Keratinocyte (primary cell): ENCODE data around the gene CLINT1. TPM values are rescaled to one million over a fixed set of nuclear protein-coding genes. Genes with fewer than 3 reads are reported as not detected.

ENCODE experiments used
- DNase-seq: peaks from one replicate; pipeline ENCODE4 v3.0.0-alpha.2; 2011; ENCODE audit warnings: low read depth, missing footprints, low spot score
- FAIRE-seq: peaks from 2 replicates; lab custom pipeline; 2011; peaks lifted over from hg19 to GRCh38; lab: Jason Lieb, UNC
- H2AFZ ChIP-seq: 2 replicates; pipeline ENCODE4 v1.6.0; 2012; ENCODE audit warnings: low read length, control low read depth, inconsistent platforms; ENCODE audit not compliant: control insufficient read depth
- H3K27ac ChIP-seq: 2 replicates; pipeline ENCODE4 v1.5.1; 2011; ENCODE audit warnings: low read length; ENCODE audit not compliant: control insufficient read depth, insufficient read depth
- H3K27me3 ChIP-seq: 3 replicates; pipeline ENCODE4 v1.6.0; 2011; ENCODE audit warnings: low read length; ENCODE audit not compliant: control insufficient read depth, insufficient read depth; ENCODE audit errors: extremely low read depth
- H3K36me3 ChIP-seq, 2 experiments: 2 replicates in 1 of 2; 3 replicates in 1 of 2; pipeline ENCODE4 v1.5.1; 2011; ENCODE audit warnings: low read length in 2 of 2, mild to moderate bottlenecking in 1 of 2; ENCODE audit not compliant: control insufficient read depth in 2 of 2, insufficient read depth in 2 of 2; ENCODE audit errors: extremely low read depth in 1 of 2
- H3K4me1 ChIP-seq: 3 replicates; pipeline ENCODE4 v1.5.1; 2011; ENCODE audit warnings: low read length; ENCODE audit not compliant: control insufficient read depth, insufficient read depth; ENCODE audit errors: extremely low read depth
- H3K4me2 ChIP-seq: 3 replicates; pipeline ENCODE4 v1.6.0; 2011; ENCODE audit warnings: low read depth, low read length; ENCODE audit not compliant: control insufficient read depth, insufficient read depth; ENCODE audit errors: extremely low read depth
- H3K4me3 ChIP-seq, 3 experiments: fragments of 200-600 bp in 1 of 3; sonication (generic) in 1 of 3; 2 replicates in 2 of 3; 3 replicates in 1 of 3; pipeline ENCODE4 v1.5.1; 2011 to 2016; ENCODE audit warnings: low read length in 3 of 3, mild to moderate bottlenecking in 3 of 3, control low read depth in 2 of 3, inconsistent platforms in 1 of 3, low read depth in 1 of 3, mixed read lengths in 1 of 3, mixed run types in 1 of 3, moderate library complexity in 1 of 3; ENCODE audit not compliant: control insufficient read depth in 2 of 3, insufficient read depth in 2 of 3; ENCODE audit errors: extremely low read depth in 1 of 3
- H3K79me2 ChIP-seq: 2 replicates; pipeline ENCODE4 v1.6.0; 2012; ENCODE audit warnings: low read length; ENCODE audit not compliant: control insufficient read depth, insufficient read depth
- H3K9ac ChIP-seq: 3 replicates; pipeline ENCODE4 v1.6.0; 2011; ENCODE audit warnings: low read length; ENCODE audit not compliant: control insufficient read depth, insufficient read depth; ENCODE audit errors: extremely low read depth
- H3K9me1 ChIP-seq: 3 replicates; pipeline ENCODE4 v1.6.0; 2011; ENCODE audit warnings: low read length; ENCODE audit not compliant: control insufficient read depth, insufficient read depth; ENCODE audit errors: extremely low read depth
- H3K9me3 ChIP-seq: 2 replicates; pipeline ENCODE4 v1.5.1; 2012; ENCODE audit warnings: low read depth, low read length; ENCODE audit not compliant: control insufficient read depth
- H4K20me1 ChIP-seq: 3 replicates; pipeline ENCODE4 v1.6.0; 2011; ENCODE audit warnings: low read length; ENCODE audit not compliant: control insufficient read depth, insufficient read depth; ENCODE audit errors: extremely low read depth
- CTCF ChIP-seq, 3 experiments: IDR thresholded peaks in 1 of 3; conservative IDR thresholded peaks in 1 of 3; optimal IDR thresholded peaks in 1 of 3; 2 replicates in 2 of 3; 3 replicates in 1 of 3; pipeline versions ENCODE3 to v1.5.1; 2011; ENCODE audit warnings: low read length in 3 of 3, mild to moderate bottlenecking in 3 of 3, moderate library complexity in 2 of 3, control low read depth in 1 of 3, inconsistent platforms in 1 of 3; ENCODE audit not compliant: insufficient read depth in 2 of 3; ENCODE audit errors: extremely low read depth in 1 of 3
- EZH2 ChIP-seq: IDR thresholded peaks from one replicate; pipeline ENCODE4 v1.6.1; 2012; ENCODE audit warnings: inconsistent platforms, mild to moderate bottlenecking, low read length, moderate library complexity
- dilution Hi-C: fragments of 300-500 bp; cut with MboI; formaldehyde crosslinking; loops from one replicate; pipeline ENCODE4 v1.7.0; 2020; ENCODE audit warnings: low sequenced_read_pairs; ENCODE audit not compliant: extremely low pct_ligation_motif_present
- polyA plus RNA-seq, 5 experiments: library from polyadenylated mRNA; depleted of rRNA in 3 of 5; stranded (reverse) in 3 of 5; stranded (forward) in 1 of 5; unstranded in 1 of 5; fragments of >200 nt; gene quantifications; 1 replicate in 1 of 5; 2 replicates in 3 of 5; 3 replicates in 1 of 5; pipeline versions ENCODE4 v1.2.1 to v1.2.3, GENCODE V29; 2011 to 2012; ENCODE audit warnings: missing spikeins in 2 of 5, low read depth in 1 of 5, low replicate concordance in 1 of 5

The CLINT1 gene
- polyA plus RNA-seq, 1 donor (not counting 4 experiments of a cell fraction or from before 2014, with no cell fraction given): 112 TPM

GRCh38 chr5:157740229-157740610, 118.7 kb downstream of the CLINT1 start:
- no peak overlapping the region for H3K27ac ChIP-seq
- dilution Hi-C loops: no loop called here
- DNase-seq: no peak

GRCh38 chr5:157739388-157740228, 119.3 kb downstream of the CLINT1 start:
- Histone ChIP-seq H3K4me3 (no peak overlapping the region), H3K79me2 (peaks cover 5% of the 10 kb centered on the region), H3K4me2 (no peak overlapping the region), H3K27me3 (no peaks in the 10 kb centered on the region), H3K9me1 (no peaks in the 10 kb centered on the region), H3K9ac (no peak overlapping the region), H4K20me1 (no peaks in the 10 kb centered on the region), H3K4me1 (peaks cover 8% of the 10 kb centered on the region), H2AFZ (no peak overlapping the region), H3K9me3 (no peaks in the 10 kb centered on the region), H3K36me3 (peaks cover 0 to 5% of the 10 kb centered on the region in 2 experiments), H3K27ac (no peak overlapping the region)
- FAIRE-seq: no peak
- no peak for TF ChIP-seq EZH2
- TF ChIP-seq CTCF (optimal IDR thresholded peaks at IDR 0.05 in 1 of 3, IDR thresholded peaks at IDR 0.05 in 1 of 3, conservative IDR thresholded peaks at IDR 0.05 in 1 of 3; ENCODE audit: extremely low read depth in 1 of 3, insufficient read depth in 2 of 3, low read length in 3 of 3): no peak
- dilution Hi-C loops: no loop called here
- DNase-seq: no peak

More at GRCh38 chr5:157740229-157740610, 118.7 kb downstream of the CLINT1 start:
- Histone ChIP-seq H3K9me1 (no peaks in the 10 kb centered on the region), H4K20me1 (no peaks in the 10 kb centered on the region), H3K4me3 (no peak overlapping the region), H3K36me3 (peaks cover 0 to 4% of the 10 kb centered on the region in 2 experiments), H3K4me2 (no peak overlapping the region), H3K9me3 (no peaks in the 10 kb centered on the region), H3K9ac (no peak overlapping the region), H3K79me2 (peaks cover 5% of the 10 kb centered on the region), H2AFZ (no peak overlapping the region), H3K4me1 (peaks cover 11% of the 10 kb centered on the region), H3K27me3 (no peaks in the 10 kb centered on the region)
- TF ChIP-seq CTCF (optimal IDR thresholded peaks at IDR 0.05 in 1 of 3, IDR thresholded peaks at IDR 0.05 in 1 of 3, conservative IDR thresholded peaks at IDR 0.05 in 1 of 3; ENCODE audit: extremely low read depth in 1 of 3, insufficient read depth in 2 of 3, low read length in 3 of 3): peak; percentile 60 to 85 (median 62)
- no peak for TF ChIP-seq EZH2
- FAIRE-seq: no peak
